ENCODE measurements around the gene PHLDA3. TPM values are rescaled to one million over a fixed set of nuclear protein-coding genes. Genes with fewer than 3 reads are reported as not detected.

The PHLDA3 gene
- total and polyA plus RNA-seq, 4 donors, result 0.36 to 2.2 (median 1.0) TPM

DNA sequence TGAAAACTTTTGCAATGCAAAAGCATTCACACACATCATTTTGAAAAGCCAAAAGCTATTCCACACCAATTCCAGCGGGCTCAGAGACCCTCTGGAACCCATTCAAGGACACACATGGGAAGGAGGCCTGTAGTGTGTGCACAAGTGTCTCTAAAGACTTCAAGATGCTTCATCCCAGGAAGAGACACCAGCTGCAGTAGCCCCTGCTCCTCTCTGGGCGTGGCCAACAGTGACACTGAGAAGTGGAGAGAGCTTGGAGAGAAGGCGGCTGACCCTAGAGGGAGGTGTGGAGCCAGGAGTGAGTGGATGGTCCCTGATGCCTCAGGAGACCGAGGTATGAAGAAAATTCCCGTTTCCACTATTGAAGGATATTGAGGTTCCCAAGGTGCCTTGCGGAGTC is 32.6 kb downstream of the PHLDA3 start:
- no peak overlapping the region for H3K4me3 ChIP-seq (ENCODE audit: low read depth in 1 of 3, low read length in 3 of 3)
- TF ChIP-seq GABPA (IDR thresholded peaks at IDR 0.05 in 1 of 2, conservative IDR thresholded peaks at IDR 0.05 in 1 of 2) (no peak), HNF4A (conservative IDR thresholded peaks at IDR 0.05) (no peak), FOXA1 (IDR thresholded peaks at IDR 0.05) (no peak)
- H3K36me3 ChIP-seq (ENCODE audit: control insufficient read depth in 4 of 4, insufficient read depth in 3 of 4, low read depth in 1 of 4, low read length in 3 of 4), result no peaks in the 10 kb centered on the region
- H3K27me3 ChIP-seq (ENCODE audit: control insufficient read depth in 4 of 4, insufficient read depth in 4 of 4, low read length in 3 of 4), result no peaks in the 10 kb centered on the region
- WGBS, result 65% methylated on average over 6 of the region's 6 CpGs
- H3K27ac ChIP-seq (ENCODE audit: low read depth in 1 of 2, low read length in 2 of 2), result no peak overlapping the region
- DNase-seq (ENCODE audit: low spot score), result no peak
- H3K4me1 ChIP-seq (ENCODE audit: control insufficient read depth in 4 of 4, insufficient read depth in 4 of 4, low read length in 3 of 4), result peaks cover 0 to 6% (median 3%) of the 10 kb centered on the region in 4 donors
- H3K9ac ChIP-seq (ENCODE audit: low read depth in 1 of 2, low read length in 2 of 2), result no peak overlapping the region
- no peaks in the 10 kb centered on the region for H3K9me3 ChIP-seq (ENCODE audit: control insufficient read depth in 4 of 4, low read length in 3 of 4)

DNA sequence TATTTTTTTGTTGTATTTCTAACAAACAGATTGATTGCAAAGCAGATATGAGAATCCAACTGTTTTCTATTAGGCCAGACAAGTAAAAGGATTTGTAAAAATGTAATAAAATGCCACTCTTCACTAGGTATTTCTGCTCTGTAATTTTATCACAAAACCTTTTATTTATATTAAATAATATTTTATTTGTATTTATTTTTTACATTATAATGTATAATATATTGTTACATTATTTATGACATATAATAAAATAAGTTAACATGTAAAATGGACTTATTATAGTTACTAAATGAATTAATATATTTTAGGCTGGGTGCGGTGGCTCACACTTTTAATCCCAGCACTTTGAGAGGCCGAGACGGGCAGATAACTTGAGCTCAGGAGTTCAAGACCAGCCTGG is 34.7 kb downstream of the PHLDA3 start:
- TF ChIP-seq JUND (IDR thresholded peaks at IDR 0.05), result no peak
- no peak for TF ChIP-seq TAF1 (conservative IDR thresholded peaks at IDR 0.05)
- TF ChIP-seq, protein P1, sequence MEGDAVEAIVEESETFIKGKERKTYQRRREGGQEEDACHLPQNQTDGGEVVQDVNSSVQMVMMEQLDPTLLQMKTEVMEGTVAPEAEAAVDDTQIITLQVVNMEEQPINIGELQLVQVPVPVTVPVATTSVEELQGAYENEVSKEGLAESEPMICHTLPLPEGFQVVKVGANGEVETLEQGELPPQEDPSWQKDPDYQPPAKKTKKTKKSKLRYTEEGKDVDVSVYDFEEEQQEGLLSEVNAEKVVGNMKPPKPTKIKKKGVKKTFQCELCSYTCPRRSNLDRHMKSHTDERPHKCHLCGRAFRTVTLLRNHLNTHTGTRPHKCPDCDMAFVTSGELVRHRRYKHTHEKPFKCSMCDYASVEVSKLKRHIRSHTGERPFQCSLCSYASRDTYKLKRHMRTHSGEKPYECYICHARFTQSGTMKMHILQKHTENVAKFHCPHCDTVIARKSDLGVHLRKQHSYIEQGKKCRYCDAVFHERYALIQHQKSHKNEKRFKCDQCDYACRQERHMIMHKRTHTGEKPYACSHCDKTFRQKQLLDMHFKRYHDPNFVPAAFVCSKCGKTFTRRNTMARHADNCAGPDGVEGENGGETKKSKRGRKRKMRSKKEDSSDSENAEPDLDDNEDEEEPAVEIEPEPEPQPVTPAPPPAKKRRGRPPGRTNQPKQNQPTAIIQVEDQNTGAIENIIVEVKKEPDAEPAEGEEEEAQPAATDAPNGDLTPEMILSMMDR (IDR thresholded peaks at IDR 0.05; ENCODE audit: low read depth, low read length, missing input control), result no peak
- TF ChIP-seq YY1 (IDR thresholded peaks at IDR 0.05), result no peak
- TF ChIP-seq FOXA2 (IDR thresholded peaks at IDR 0.05), result no peak
- no peak for TF ChIP-seq RAD21 (IDR thresholded peaks at IDR 0.05)
- no peak for TF ChIP-seq HNF4G (IDR thresholded peaks at IDR 0.05)
- TF ChIP-seq, protein P2, sequence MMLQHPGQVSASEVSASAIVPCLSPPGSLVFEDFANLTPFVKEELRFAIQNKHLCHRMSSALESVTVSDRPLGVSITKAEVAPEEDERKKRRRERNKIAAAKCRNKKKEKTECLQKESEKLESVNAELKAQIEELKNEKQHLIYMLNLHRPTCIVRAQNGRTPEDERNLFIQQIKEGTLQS (IDR thresholded peaks at IDR 0.05), result no peak
- TF ChIP-seq NR2F2 (IDR thresholded peaks at IDR 0.05), result no peak
- no peak for TF ChIP-seq EGR1 (IDR thresholded peaks at IDR 0.05; ENCODE audit: low read depth in 2 of 2)
- TF ChIP-seq FOXA1 (IDR thresholded peaks at IDR 0.05), result no peak
- TF ChIP-seq RXRA (IDR thresholded peaks at IDR 0.05), result no peak
- TF ChIP-seq, protein P3, sequence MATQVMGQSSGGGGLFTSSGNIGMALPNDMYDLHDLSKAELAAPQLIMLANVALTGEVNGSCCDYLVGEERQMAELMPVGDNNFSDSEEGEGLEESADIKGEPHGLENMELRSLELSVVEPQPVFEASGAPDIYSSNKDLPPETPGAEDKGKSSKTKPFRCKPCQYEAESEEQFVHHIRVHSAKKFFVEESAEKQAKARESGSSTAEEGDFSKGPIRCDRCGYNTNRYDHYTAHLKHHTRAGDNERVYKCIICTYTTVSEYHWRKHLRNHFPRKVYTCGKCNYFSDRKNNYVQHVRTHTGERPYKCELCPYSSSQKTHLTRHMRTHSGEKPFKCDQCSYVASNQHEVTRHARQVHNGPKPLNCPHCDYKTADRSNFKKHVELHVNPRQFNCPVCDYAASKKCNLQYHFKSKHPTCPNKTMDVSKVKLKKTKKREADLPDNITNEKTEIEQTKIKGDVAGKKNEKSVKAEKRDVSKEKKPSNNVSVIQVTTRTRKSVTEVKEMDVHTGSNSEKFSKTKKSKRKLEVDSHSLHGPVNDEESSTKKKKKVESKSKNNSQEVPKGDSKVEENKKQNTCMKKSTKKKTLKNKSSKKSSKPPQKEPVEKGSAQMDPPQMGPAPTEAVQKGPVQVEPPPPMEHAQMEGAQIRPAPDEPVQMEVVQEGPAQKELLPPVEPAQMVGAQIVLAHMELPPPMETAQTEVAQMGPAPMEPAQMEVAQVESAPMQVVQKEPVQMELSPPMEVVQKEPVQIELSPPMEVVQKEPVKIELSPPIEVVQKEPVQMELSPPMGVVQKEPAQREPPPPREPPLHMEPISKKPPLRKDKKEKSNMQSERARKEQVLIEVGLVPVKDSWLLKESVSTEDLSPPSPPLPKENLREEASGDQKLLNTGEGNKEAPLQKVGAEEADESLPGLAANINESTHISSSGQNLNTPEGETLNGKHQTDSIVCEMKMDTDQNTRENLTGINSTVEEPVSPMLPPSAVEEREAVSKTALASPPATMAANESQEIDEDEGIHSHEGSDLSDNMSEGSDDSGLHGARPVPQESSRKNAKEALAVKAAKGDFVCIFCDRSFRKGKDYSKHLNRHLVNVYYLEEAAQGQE (IDR thresholded peaks at IDR 0.05), result no peak

More for the DNA sequence above, 34.7 kb downstream of the PHLDA3 start:
- no peak for DNase-seq (ENCODE audit: low spot score)
- H3K9me3 ChIP-seq (ENCODE audit: control insufficient read depth in 4 of 4, low read length in 3 of 4), result no peaks in the 10 kb centered on the region
- H3K36me3 ChIP-seq (ENCODE audit: control insufficient read depth in 4 of 4, insufficient read depth in 3 of 4, low read depth in 1 of 4, low read length in 3 of 4), result no peaks in the 10 kb centered on the region
- H3K4me1 ChIP-seq (ENCODE audit: control insufficient read depth in 4 of 4, insufficient read depth in 4 of 4, low read length in 3 of 4), result peaks cover 0 to 6% (median 3%) of the 10 kb centered on the region in 4 donors
- WGBS, result 94% methylated on average over 3 of the region's 3 CpGs
- no peaks in the 10 kb centered on the region for H3K27me3 ChIP-seq (ENCODE audit: control insufficient read depth in 4 of 4, insufficient read depth in 4 of 4, low read length in 3 of 4)
- no peak overlapping the region for H3K27ac ChIP-seq (ENCODE audit: low read depth in 1 of 2, low read length in 2 of 2)
- no peak overlapping the region for H3K9ac ChIP-seq (ENCODE audit: low read depth in 1 of 2, low read length in 2 of 2)
- H3K4me3 ChIP-seq (ENCODE audit: low read depth in 1 of 3, low read length in 3 of 3), result no peak overlapping the region
